Brain microvascular endothelial cell (primary cell): ENCODE results near the gene CEP57.

Experiments used
- DNase-seq: peaks from one replicate; pipeline ENCODE4 v3.0.0-alpha.2; 2020
- H3K27ac ChIP-seq: fragments of 250-450 bp; sonication (Bioruptor Pico); 2 replicates; pipeline ENCODE4 v1.5.1; 2020; ENCODE audit warnings: mild to moderate bottlenecking, moderate library complexity
- H3K27me3 ChIP-seq: fragments of 250-450 bp; sonication (Bioruptor Pico); replicated peaks from 2 replicates; pipeline ENCODE4 v1.5.1; 2020; ENCODE audit warnings: mild to moderate bottlenecking
- H3K36me3 ChIP-seq: fragments of 250-450 bp; sonication (Bioruptor Pico); replicated peaks from 2 replicates; pipeline ENCODE4 v1.5.1; 2020; ENCODE audit warnings: mild to moderate bottlenecking
- H3K4me3 ChIP-seq: 2 replicates; pipeline ENCODE4 v1.5.1; 2011; ENCODE audit warnings: low read depth, mild to moderate bottlenecking, control low read depth, low read length, moderate library complexity
- CTCF ChIP-seq: IDR thresholded peaks from 2 replicates; pipeline ENCODE4 v1.5.1; 2011; ENCODE audit warnings: low read depth, mild to moderate bottlenecking, moderate library complexity, low read length, control low read depth, inconsistent platforms; ENCODE audit errors: missing control alignments
- in situ Hi-C: cut with HindIII; loops from 2 replicates; pipeline ENCODE4 v1.10.0; 2017; ENCODE audit warnings: low sequenced_read_pairs, low pct_ligation_motif_present

The CEP57 gene

GRCh38 chr11:95832763-95833162 lies 42.5 kb downstream of the CEP57 start:
- H3K27ac ChIP-seq, result no peak overlapping the region

GRCh38 chr11:95833378-95833777 lies 43.1 kb downstream of the CEP57 start:
- no peak for TF ChIP-seq CTCF
- no peak for DNase-seq
- no peak overlapping the region for H3K27ac ChIP-seq
- H3K4me3 ChIP-seq, result no peak overlapping the region
- H3K27me3 ChIP-seq, result no peaks in the 10 kb centered on the region
- in situ Hi-C loops, result no loop called here
- peaks cover 30% of the 10 kb centered on the region for H3K36me3 ChIP-seq

More at GRCh38 chr11:95832763-95833162, 42.5 kb downstream of the CEP57 start:
- no peaks in the 10 kb centered on the region for H3K27me3 ChIP-seq
- TF ChIP-seq CTCF, result no peak
- H3K4me3 ChIP-seq, result no peak overlapping the region
- in situ Hi-C loops, result no loop called here
- peaks cover 30% of the 10 kb centered on the region for H3K36me3 ChIP-seq
- DNase-seq, result no peak

DNA sequence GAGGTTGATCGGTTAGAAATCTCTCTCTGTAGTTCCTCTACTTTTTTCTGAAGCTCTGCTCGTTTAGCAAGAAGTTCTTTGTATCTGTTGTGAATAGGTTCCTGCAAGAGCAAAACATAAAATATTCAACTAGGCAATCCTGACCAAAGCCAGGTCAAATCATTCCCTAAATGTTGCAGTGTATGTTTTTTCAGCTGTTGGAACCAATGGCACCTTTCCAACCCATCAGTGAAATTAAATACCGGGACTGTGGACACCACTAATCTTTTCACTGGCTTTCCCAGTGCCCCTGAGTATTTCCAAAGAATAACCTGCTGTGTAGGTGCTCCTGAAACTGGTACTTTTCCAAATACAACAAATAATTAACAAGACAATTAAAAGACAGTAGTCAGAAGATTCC lies 45.1 kb downstream of the CEP57 start:
- no peak for TF ChIP-seq CTCF
- Histone ChIP-seq H3K36me3 (peaks cover 25% of the 10 kb centered on the region), H3K27ac (no peak overlapping the region), H3K27me3 (no peaks in the 10 kb centered on the region), H3K4me3 (no peak overlapping the region)
- no peak for DNase-seq
- in situ Hi-C loops, result no loop called here

DNA sequence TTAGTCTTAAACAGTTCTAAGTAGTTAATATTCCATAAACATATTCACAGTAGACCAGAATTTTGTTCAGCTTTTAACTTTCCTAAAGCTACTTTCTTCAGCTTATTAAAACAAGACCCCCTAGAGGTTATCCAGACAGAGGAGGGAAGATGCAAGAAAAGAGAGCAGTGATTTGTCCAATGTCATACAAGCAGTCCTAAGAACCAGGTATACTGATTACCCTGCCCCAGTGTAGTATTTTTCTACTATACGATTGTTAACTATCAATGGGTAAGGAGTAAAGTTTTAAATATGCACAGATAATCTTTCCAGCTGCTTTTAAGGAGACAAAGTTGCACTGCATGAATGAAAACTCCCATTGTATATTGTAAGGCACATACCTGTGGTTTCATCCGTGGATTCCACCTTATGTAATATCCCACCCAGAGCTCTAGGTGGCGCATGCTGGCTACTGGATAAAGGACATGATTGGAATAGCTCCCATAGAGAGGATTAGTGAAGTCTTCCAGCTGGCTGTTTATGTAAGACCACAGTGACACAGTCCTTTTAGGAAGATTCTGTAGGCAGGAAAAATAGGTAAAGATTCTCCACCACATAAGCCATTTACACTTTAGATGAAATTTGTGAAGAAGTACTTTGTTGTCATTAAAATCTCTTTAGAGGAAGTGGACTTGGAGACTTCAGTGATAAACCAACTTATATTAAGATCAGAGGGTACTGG lies 45.6 kb downstream of the CEP57 start:
- no peak overlapping the region for H3K4me3 ChIP-seq
- peak; percentile 91 for TF ChIP-seq CTCF
- no peaks in the 10 kb centered on the region for H3K27me3 ChIP-seq
- H3K36me3 ChIP-seq, result peaks cover 25% of the 10 kb centered on the region
- in situ Hi-C loops, result no loop called here
- peak overlapping the region; percentile 72 for H3K27ac ChIP-seq
- peak; percentile 90 for DNase-seq

GRCh38 chr11:95845167-95845566 lies 54.9 kb downstream of the CEP57 start:
- Histone ChIP-seq H3K27me3 (no peaks in the 10 kb centered on the region), H3K27ac (no peak overlapping the region), H3K4me3 (no peak overlapping the region), H3K36me3 (peaks cover 22% of the 10 kb centered on the region)
- no peak for DNase-seq
- TF ChIP-seq CTCF, result no peak
- in situ Hi-C loops, result no loop called here
